Measurements from ENCODE around the gene SMYD3.

DNA sequence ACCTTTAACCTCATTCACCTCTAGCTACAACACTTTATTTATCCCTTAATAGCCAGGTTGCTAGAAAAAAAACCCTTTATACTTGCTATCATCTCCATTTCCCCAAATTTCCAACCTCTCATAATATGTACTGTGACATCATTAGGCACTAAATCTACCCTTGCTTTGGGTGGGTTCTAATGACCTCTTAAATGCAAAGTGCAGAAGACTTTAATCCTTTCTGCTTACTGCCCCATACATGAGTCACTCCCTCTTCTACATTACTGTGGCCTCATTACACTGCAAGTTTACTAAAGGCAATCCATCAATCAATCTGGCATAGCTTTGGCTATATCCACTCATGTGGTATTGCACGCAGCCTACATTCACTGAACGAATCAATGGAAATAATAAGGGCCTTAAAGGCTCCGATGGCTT, 353.3 kb downstream of the SMYD3 start:
- TF ChIP-seq, protein P1, sequence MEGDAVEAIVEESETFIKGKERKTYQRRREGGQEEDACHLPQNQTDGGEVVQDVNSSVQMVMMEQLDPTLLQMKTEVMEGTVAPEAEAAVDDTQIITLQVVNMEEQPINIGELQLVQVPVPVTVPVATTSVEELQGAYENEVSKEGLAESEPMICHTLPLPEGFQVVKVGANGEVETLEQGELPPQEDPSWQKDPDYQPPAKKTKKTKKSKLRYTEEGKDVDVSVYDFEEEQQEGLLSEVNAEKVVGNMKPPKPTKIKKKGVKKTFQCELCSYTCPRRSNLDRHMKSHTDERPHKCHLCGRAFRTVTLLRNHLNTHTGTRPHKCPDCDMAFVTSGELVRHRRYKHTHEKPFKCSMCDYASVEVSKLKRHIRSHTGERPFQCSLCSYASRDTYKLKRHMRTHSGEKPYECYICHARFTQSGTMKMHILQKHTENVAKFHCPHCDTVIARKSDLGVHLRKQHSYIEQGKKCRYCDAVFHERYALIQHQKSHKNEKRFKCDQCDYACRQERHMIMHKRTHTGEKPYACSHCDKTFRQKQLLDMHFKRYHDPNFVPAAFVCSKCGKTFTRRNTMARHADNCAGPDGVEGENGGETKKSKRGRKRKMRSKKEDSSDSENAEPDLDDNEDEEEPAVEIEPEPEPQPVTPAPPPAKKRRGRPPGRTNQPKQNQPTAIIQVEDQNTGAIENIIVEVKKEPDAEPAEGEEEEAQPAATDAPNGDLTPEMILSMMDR (conservative IDR thresholded peaks at IDR 0.05), result no peak
- TF ChIP-seq EZH2 (IDR thresholded peaks at IDR 0.05; ENCODE audit: low read depth), result no peak
